SK-N-SH (cell line): ENCODE measurements around the gene KCTD5. TPM values are rescaled to one million over a fixed set of nuclear protein-coding genes. Genes with fewer than 3 reads are reported as not detected.
"Not testable (repeated sequence)": the region's sequence is repeated elsewhere in the genome, so short reads cannot be mapped to it uniquely, and the experiment has no call there.

Source experiments
- CTCF ChIA-PET: fragments of 300-600, 350-600 bp; formaldehyde crosslinking; extraction: SDS; loops from one replicate; lab custom pipeline; 2021; lab: Yijun Ruan, JAX
- POLR2A ChIA-PET: fragments of 350-600 bp; sonication (Branson Sonifier 250); formaldehyde crosslinking; extraction: SDS; loops from one replicate; lab custom pipeline; 2020; ENCODE audit warnings: antibody characterized with exemption, inconsistent platforms; lab: Yijun Ruan, JAX
- DNase-seq: peaks from one replicate; pipeline ENCODE4 v3.0.0; 2012
- H2AFZ ChIP-seq: fragments of 200-600 bp; sonication (generic); 2 replicates; pipeline ENCODE4 v1.8.1; 2016; ENCODE audit warnings: antibody characterized with exemption, mild to moderate bottlenecking, low read depth
- H3F3A ChIP-seq: fragments of 200-600 bp; sonication (generic); replicated peaks from 2 replicates; pipeline ENCODE3; 2016; ENCODE audit warnings: antibody characterized with exemption, mild to moderate bottlenecking; ENCODE audit not compliant: insufficient read depth
- H3K27ac ChIP-seq, 2 experiments: fragments of 200-500 bp in 1 of 2; fragments of 200-600 bp in 1 of 2; sonication (Bioruptor generic) in 1 of 2; sonication (generic), shearing (Covaris generic) in 1 of 2; 2 replicates each; pipeline versions ENCODE4 v1.5.1 to v1.6.1; 2014 to 2016; ENCODE audit warnings: low read depth in 2 of 2, inconsistent platforms in 1 of 2, low read length in 1 of 2, mild to moderate bottlenecking in 1 of 2, mixed read lengths in 1 of 2
- H3K27me3 ChIP-seq: fragments of 200-600 bp; sonication (generic), shearing (Covaris generic); 2 replicates; pipeline ENCODE4 v1.6.1; 2016; ENCODE audit warnings: mixed run types; ENCODE audit not compliant: insufficient read depth
- H3K36me3 ChIP-seq, 2 experiments: fragments of 200-500 bp in 1 of 2; fragments of 200-600 bp in 1 of 2; sonication (Bioruptor generic) in 1 of 2; sonication (generic) in 1 of 2; replicated peaks in 1 of 2; 2 replicates each; pipeline versions ENCODE3 to v1.5.1; 2014 to 2016; ENCODE audit warnings: low read length in 1 of 2, mild to moderate bottlenecking in 1 of 2; ENCODE audit not compliant: insufficient read depth in 2 of 2, control insufficient read depth in 1 of 2
- H3K4me1 ChIP-seq, 2 experiments: fragments of 200-500 bp in 1 of 2; fragments of 200-600 bp in 1 of 2; sonication (Bioruptor generic) in 1 of 2; sonication (generic), shearing (Covaris generic) in 1 of 2; 2 replicates each; pipeline versions ENCODE4 v1.5.1 to v1.6.1; 2014 to 2016; ENCODE audit warnings: low read depth in 1 of 2, low read length in 1 of 2, mixed run types in 1 of 2; ENCODE audit not compliant: insufficient read depth in 2 of 2, control insufficient read depth in 1 of 2
- H3K4me2 ChIP-seq: fragments of 200-600 bp; sonication (generic), shearing (Covaris generic); 2 replicates; pipeline ENCODE4 v1.6.1; 2017; ENCODE audit warnings: mixed run types
- H3K4me3 ChIP-seq, 2 experiments: fragments of 200-500 bp in 1 of 2; fragments of 200-600 bp in 1 of 2; sonication (Bioruptor generic) in 1 of 2; sonication (generic), shearing (Covaris generic) in 1 of 2; 2 replicates each; pipeline versions ENCODE4 v1.5.1 to v1.8.1; 2014 to 2016; ENCODE audit warnings: low read depth in 2 of 2, inconsistent platforms in 1 of 2, low read length in 1 of 2, mild to moderate bottlenecking in 1 of 2, mixed read lengths in 1 of 2, moderate library complexity in 1 of 2
- H3K79me2 ChIP-seq: fragments of 200-600 bp; sonication (generic); 2 replicates; pipeline ENCODE4 v1.8.1; 2017; ENCODE audit warnings: mild to moderate bottlenecking; ENCODE audit not compliant: insufficient read depth
- H3K9ac ChIP-seq: fragments of 200-600 bp; sonication (generic); 2 replicates; pipeline ENCODE4 v1.6.1; 2017; ENCODE audit warnings: mixed run types
- H3K9me2 ChIP-seq: fragments of 200-600 bp; sonication (generic); 2 replicates; pipeline ENCODE4 v1.6.1; 2017; ENCODE audit warnings: mixed run types
- H3K9me3 ChIP-seq: fragments of 200-600 bp; sonication (generic); 2 replicates; pipeline ENCODE4 v1.6.1; 2017; ENCODE audit warnings: mixed run types, mild to moderate bottlenecking, moderate library complexity
- H4K20me1 ChIP-seq: fragments of 200-600 bp; sonication (generic); 2 replicates; pipeline ENCODE4 v1.6.1; 2017; ENCODE audit warnings: mild to moderate bottlenecking, mixed run types; ENCODE audit not compliant: insufficient read depth
- ELF1 ChIP-seq: IDR thresholded peaks from 2 replicates; pipeline ENCODE4 v1.4.0; 2012
- FOXJ3 ChIP-seq: sonication (generic); formaldehyde crosslinking; IDR thresholded peaks from 2 replicates; pipeline ENCODE4 v1.5.1; 2020; ENCODE audit warnings: mild to moderate bottlenecking, missing genetic modification reagents
- MEF2A ChIP-seq: IDR thresholded peaks from 2 replicates; pipeline ENCODE4 v1.4.0; 2012; ENCODE audit warnings: low read depth, borderline replicate concordance
- RAD21 ChIP-seq: IDR thresholded peaks from 2 replicates; pipeline ENCODE4 v1.6.1; 2012; ENCODE audit warnings: mild to moderate bottlenecking, low read length
- SIN3A ChIP-seq: IDR thresholded peaks from 2 replicates; pipeline ENCODE4 v1.6.1; 2012; ENCODE audit warnings: low read depth, mild to moderate bottlenecking, low read length, moderate library complexity, borderline replicate concordance
- SMC3 ChIP-seq: IDR thresholded peaks from 2 replicates; pipeline ENCODE4 v1.6.1; 2012; ENCODE audit warnings: low read depth, low read length, improper control_type of control experiment
- WGBS: methylation state at CpG from one replicate; pipeline ENCODE4 v1.1.6; 2017; ENCODE audit warnings: low lambda C conversion rate; 5-methylcytosine and 5-hydroxymethylcytosine counted together
- polyA plus RNA-seq, 3 experiments: library from polyadenylated mRNA; depleted of rRNA; stranded (reverse); fragments of >200 nt; gene quantifications; 2 replicates each; pipeline ENCODE4 v1.2.3, GENCODE V29; 2012
- TF ChIP-seq, protein P1 (sequence below): IDR thresholded peaks from 2 replicates; pipeline ENCODE4 v1.6.1; 2012; ENCODE audit warnings: mild to moderate bottlenecking, low read depth, low read length, moderate library complexity
- TF ChIP-seq, protein P2 (sequence below): fragments of 150-350 bp; IDR thresholded peaks from 2 replicates; pipeline ENCODE4 v1.6.1; 2017; ENCODE audit warnings: antibody characterized with exemption, low read length, low read depth, borderline replicate concordance

Gene KCTD5
- polyA plus RNA-seq, 1 of the 3 experiments (the other 2 are of a cell fraction), result 53.4 TPM

DNA sequence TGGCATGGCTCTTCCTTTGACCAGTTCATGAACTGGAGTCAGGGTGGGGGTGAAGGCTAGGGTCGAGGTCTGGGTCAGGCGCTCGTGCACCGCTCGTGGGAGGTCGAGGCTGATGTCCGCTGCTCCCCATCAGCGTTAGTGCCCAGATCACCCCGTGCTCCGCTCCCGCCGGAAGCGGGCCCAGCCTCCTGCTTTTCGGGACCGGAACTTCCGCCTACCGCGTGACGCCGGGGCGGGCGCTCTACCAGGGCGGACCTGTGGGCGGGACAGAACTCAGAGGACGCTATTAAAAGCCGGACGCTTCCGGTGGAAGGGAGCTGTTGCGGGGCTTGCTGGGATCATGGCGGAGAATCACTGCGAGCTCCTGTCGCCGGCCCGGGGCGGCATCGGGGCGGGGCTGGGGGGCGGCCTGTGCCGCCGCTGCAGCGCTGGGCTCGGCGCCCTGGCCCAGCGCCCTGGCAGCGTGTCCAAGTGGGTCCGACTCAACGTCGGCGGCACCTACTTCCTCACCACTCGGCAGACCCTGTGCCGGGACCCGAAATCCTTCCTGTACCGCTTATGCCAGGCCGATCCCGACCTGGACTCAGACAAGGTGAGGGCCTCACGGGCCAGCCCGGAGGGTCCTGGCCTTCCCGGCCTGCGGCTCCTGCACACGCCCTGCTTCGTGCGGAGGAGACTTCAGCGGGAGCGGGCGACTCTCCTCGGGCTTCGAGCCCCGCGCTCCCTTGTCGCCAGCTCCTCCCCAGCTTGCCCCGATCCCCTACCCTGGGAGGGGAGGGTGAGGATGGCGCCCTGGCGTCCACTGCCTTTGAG is at the start of gene KCTD5 (continued):
- TF ChIP-seq SIN3A, result peak; percentile 94
- peak; percentile 95 for TF ChIP-seq ELF1
- TF ChIP-seq, protein P1, sequence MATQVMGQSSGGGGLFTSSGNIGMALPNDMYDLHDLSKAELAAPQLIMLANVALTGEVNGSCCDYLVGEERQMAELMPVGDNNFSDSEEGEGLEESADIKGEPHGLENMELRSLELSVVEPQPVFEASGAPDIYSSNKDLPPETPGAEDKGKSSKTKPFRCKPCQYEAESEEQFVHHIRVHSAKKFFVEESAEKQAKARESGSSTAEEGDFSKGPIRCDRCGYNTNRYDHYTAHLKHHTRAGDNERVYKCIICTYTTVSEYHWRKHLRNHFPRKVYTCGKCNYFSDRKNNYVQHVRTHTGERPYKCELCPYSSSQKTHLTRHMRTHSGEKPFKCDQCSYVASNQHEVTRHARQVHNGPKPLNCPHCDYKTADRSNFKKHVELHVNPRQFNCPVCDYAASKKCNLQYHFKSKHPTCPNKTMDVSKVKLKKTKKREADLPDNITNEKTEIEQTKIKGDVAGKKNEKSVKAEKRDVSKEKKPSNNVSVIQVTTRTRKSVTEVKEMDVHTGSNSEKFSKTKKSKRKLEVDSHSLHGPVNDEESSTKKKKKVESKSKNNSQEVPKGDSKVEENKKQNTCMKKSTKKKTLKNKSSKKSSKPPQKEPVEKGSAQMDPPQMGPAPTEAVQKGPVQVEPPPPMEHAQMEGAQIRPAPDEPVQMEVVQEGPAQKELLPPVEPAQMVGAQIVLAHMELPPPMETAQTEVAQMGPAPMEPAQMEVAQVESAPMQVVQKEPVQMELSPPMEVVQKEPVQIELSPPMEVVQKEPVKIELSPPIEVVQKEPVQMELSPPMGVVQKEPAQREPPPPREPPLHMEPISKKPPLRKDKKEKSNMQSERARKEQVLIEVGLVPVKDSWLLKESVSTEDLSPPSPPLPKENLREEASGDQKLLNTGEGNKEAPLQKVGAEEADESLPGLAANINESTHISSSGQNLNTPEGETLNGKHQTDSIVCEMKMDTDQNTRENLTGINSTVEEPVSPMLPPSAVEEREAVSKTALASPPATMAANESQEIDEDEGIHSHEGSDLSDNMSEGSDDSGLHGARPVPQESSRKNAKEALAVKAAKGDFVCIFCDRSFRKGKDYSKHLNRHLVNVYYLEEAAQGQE, result peak; percentile 79
- no peak for TF ChIP-seq SMC3
- 0 out of 2 replicates have a peak, but pooled peaks have one; percentile 50 for TF ChIP-seq FOXJ3 (CRISPR knock-in tag)
- no peak for TF ChIP-seq RAD21
- no peak for TF ChIP-seq MEF2A
- TF ChIP-seq, protein P2, sequence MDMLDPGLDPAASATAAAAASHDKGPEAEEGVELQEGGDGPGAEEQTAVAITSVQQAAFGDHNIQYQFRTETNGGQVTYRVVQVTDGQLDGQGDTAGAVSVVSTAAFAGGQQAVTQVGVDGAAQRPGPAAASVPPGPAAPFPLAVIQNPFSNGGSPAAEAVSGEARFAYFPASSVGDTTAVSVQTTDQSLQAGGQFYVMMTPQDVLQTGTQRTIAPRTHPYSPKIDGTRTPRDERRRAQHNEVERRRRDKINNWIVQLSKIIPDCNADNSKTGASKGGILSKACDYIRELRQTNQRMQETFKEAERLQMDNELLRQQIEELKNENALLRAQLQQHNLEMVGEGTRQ, result peak; percentile 58; the same call in 1 of the 2 replicates
- TF ChIP-seq, all 33 proteins: peak for 19

DNA sequence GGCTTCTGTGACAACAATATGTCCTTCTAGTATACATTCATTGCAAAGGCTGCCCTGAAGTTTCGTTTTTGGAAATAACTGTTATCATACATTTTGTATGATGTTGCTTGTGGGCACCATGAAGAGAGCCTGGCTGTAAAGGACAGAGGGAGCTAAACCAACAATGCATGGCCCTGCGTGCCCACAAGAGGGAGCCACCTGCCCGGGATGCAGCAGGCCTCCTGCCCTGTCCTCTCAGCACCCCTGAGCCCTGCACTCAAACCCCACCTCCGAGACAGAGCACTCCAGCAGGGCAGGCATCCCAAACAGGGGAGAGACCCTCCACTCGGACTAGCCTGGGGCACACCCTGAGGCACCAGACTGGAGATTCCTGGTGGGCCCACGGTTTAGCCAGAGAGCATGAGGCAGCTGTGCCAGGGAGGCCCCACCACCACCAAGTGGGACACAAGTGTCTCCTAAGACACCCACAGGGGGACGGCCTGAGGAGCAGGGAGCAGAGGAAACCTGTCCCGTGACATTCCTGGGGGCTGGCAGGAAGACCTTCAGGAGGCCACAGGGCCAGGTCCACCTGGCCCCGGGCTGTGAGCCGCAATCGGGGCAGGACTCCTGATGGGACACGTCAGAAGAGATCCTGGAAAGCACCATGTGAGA is 43.1 kb upstream of the KCTD5 start:
- H3K4me2 ChIP-seq, H3K4me1 ChIP-seq, H3K27me3 ChIP-seq, H3K27ac ChIP-seq, DNase-seq, CTCF ChIA-PET, H3K79me2 ChIP-seq, H3K9ac ChIP-seq, POLR2A ChIA-PET, H3K36me3 ChIP-seq, H3F3A ChIP-seq, H2AFZ ChIP-seq, H3K4me3 ChIP-seq, H3K9me2 ChIP-seq, H3K9me3 ChIP-seq, H4K20me1 ChIP-seq: not testable (repeated sequence)
- no CpG with 5 or more reads among the region's 12 CpGs for WGBS

DNA sequence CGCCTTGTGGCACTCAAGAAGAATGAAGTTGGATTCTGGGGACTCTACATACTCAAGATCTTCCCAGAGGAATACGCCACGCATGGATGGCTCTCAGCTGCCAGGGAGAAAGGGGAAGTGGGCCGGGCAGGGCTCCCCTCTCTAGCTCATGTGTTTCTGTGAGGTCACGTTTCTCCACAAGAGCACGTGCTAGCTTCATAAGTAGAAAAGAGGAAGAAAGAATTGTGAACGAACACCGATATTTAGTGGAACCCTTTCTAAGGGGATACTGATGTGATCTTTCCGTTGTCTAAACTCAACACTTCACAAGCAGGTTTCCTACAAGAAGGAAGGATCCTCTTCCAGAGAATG is 42.6 kb upstream of the KCTD5 start:
- WGBS, result 88% methylated on average over 7 of the region's 9 CpGs
- H3K36me3 ChIP-seq, H3K4me2 ChIP-seq, H3K9ac ChIP-seq, H2AFZ ChIP-seq, CTCF ChIA-PET, H3K27ac ChIP-seq, POLR2A ChIA-PET, H4K20me1 ChIP-seq, H3K79me2 ChIP-seq, DNase-seq, H3K27me3 ChIP-seq, H3K4me1 ChIP-seq, H3F3A ChIP-seq, H3K9me2 ChIP-seq, H3K9me3 ChIP-seq, H3K4me3 ChIP-seq: not testable (repeated sequence)

DNA sequence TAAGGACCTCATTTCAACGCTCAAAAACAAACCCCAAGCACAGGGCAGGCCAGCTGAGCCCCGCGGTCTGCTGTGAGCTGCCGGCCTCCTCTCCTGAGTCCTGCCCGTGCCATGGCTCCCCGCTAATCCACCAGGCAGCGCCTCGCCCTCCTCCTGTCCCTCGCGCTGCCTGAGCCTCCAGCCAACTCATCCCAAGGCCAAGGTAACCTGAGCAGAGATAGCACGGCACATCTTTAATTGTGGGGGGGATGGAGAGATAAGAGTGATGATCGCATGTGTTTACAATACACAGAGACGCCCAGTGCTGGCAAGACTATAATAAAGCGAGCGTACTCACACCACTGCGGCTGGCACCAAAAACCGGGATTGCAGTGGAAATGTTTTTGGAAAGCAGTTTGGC is 39.8 kb upstream of the KCTD5 start:
- H3K4me3 ChIP-seq, H3K4me2 ChIP-seq, H2AFZ ChIP-seq, H3K9me3 ChIP-seq, H3K9ac ChIP-seq, DNase-seq, H3K79me2 ChIP-seq, H3K27me3 ChIP-seq, H3K9me2 ChIP-seq, CTCF ChIA-PET, H3K27ac ChIP-seq, POLR2A ChIA-PET, H3F3A ChIP-seq, H3K36me3 ChIP-seq, H4K20me1 ChIP-seq, H3K4me1 ChIP-seq: not testable (repeated sequence)
- no CpG with 5 or more reads among the region's 17 CpGs for WGBS
